Mucosa of descending colon (tissue), 3 donors: ENCODE results near the gene ZNF296. TPM values are rescaled to one million over a fixed set of nuclear protein-coding genes. Genes with fewer than 3 reads are reported as not detected.

Source experiments
- ATAC-seq: fragments of 200-7000 bp; cut with Tn5 transposase; one replicate; pipeline ENCODE4 v1.9.1; 2020; ENCODE audit warnings: mild to moderate bottlenecking, moderate library complexity
- DNase-seq, 3 donors: peaks; one replicate each; pipeline ENCODE4 v3.0.0-alpha.2; 2020
- H3K36me3 ChIP-seq: fragments of 200-600 bp; one replicate; pipeline ENCODE4 v1.8.0; 2021; ENCODE audit warnings: low read depth, mild to moderate bottlenecking
- H3K4me1 ChIP-seq: fragments of 200-600 bp; one replicate; pipeline ENCODE4 v1.8.0; 2021; ENCODE audit warnings: low read depth, mild to moderate bottlenecking
- H3K4me3 ChIP-seq: fragments of 200-600 bp; one replicate; pipeline ENCODE4 v1.8.0; 2021; ENCODE audit warnings: mild to moderate bottlenecking
- H3K9me3 ChIP-seq: fragments of 200-600 bp; one replicate; pipeline ENCODE4 v1.8.0; 2021; ENCODE audit warnings: mild to moderate bottlenecking
- CTCF ChIP-seq: fragments of 200-600 bp; IDR thresholded peaks from one replicate; pipeline ENCODE4 v1.8.0; 2022; ENCODE audit warnings: antibody characterized with exemption, mild to moderate bottlenecking
- intact Hi-C, 2 donors: fragments of 100-400 bp; cut with DNase I in 1 of 2; cut with micrococcal nuclease in 1 of 2; formaldehyde crosslinking; loops; one replicate each; pipeline versions ENCODE4 v1.11.0 to v1.11.1; 2022; cut with DNase I, micrococcal nuclease
- total RNA-seq, 3 donors: library from RNA; stranded (reverse); fragmentation: NEBNext Ultra II Directional in 2 of 3; extraction: Animal tissue kit (Norgen Biotek cat#: 25700) in 2 of 3; gene quantifications; one replicate each; pipeline versions ENCODE4 v1.2.1 to v1.2.4, GENCODE V29; 2021 to 2023
- donor health status: DM: no; HTN: no; CAD: no; lungs with moderate emphysema.
- donor health status: DM: no; HTN: no; CAD: no.
- donor health status: DM: no; HTN: yes; CAD: no.

The ZNF296 gene
- total RNA-seq, 3 donors from 2014 or later: 2.8 to 5.0 (median 4.9) TPM

- TF ChIP-seq CTCF: no peak
- DNase-seq (no peak), ATAC-seq (no peak)
- H3K36me3 ChIP-seq: no peaks in the 10 kb centered on the region
- no peaks in the 10 kb centered on the region for H3K9me3 ChIP-seq
- no peak overlapping the region for H3K4me3 ChIP-seq
- intact Hi-C loops: no loop called here
- no peaks in the 10 kb centered on the region for H3K4me1 ChIP-seq
These were observed 45.5 kb downstream of the ZNF296 start for GRCh38 chr19:45030825-45031224.

- intact Hi-C loops: no loop called here
- H3K36me3 ChIP-seq: no peaks in the 10 kb centered on the region
- ATAC-seq: no peak
These were observed 48.9 kb downstream of the ZNF296 start for GRCh38 chr19:45027371-45027770.

GRCh38 chr19:45025264-45025663 is 51.0 kb downstream of the ZNF296 start:
- intact Hi-C loops: no loop called here
- DNase-seq (no peak), ATAC-seq (no peak)
- Histone ChIP-seq H3K4me1 (no peaks in the 10 kb centered on the region), H3K36me3 (no peaks in the 10 kb centered on the region), H3K4me3 (no peak overlapping the region), H3K9me3 (no peaks in the 10 kb centered on the region)
- TF ChIP-seq CTCF: no peak

More at GRCh38 chr19:45027371-45027770, 48.9 kb downstream of the ZNF296 start:
- TF ChIP-seq CTCF: no peak
- no peaks in the 10 kb centered on the region for H3K4me1 ChIP-seq
- DNase-seq: no peak
- H3K9me3 ChIP-seq: no peaks in the 10 kb centered on the region
- no peak overlapping the region for H3K4me3 ChIP-seq

- intact Hi-C loops: no loop called here
- no peak overlapping the region for H3K4me3 ChIP-seq
- TF ChIP-seq CTCF: no peak
- DNase-seq (no peak), ATAC-seq (no peak)
- H3K9me3 ChIP-seq: no peaks in the 10 kb centered on the region
- no peaks in the 10 kb centered on the region for H3K4me1 ChIP-seq
- H3K36me3 ChIP-seq: no peaks in the 10 kb centered on the region
These were observed 53.2 kb downstream of the ZNF296 start for GRCh38 chr19:45023048-45023447.

GRCh38 chr19:45021971-45022370 is 54.3 kb downstream of the ZNF296 start:
- intact Hi-C loops: no loop called here
- no peak for ATAC-seq

More at GRCh38 chr19:45021971-45022370, 54.3 kb downstream of the ZNF296 start:
- Histone ChIP-seq H3K4me1 (no peaks in the 10 kb centered on the region), H3K9me3 (no peaks in the 10 kb centered on the region), H3K36me3 (no peaks in the 10 kb centered on the region), H3K4me3 (no peak overlapping the region)
- no peak for DNase-seq
- no peak for TF ChIP-seq CTCF

Other genes starting within 250 kb of the ZNF296 start
- 100 to 1,000 TPM in 1 of 3 donors, 10 to 100 TPM in 2; 65.3 to 109 (median 98.8) TPM for gene NECTIN2, start 230.2 kb downstream of the ZNF296 start, total RNA-seq
- gene TOMM40, start 185.2 kb downstream of the ZNF296 start, total RNA-seq: 10 to 100 TPM; 47.9 to 82.6 (median 53.5) TPM
- 10 to 100 TPM; 32.7 to 74.6 (median 46.2) TPM for gene APOE, start 170.7 kb downstream of the ZNF296 start, total RNA-seq
- 10 to 100 TPM in 1 of 3 donors, 1 to 10 TPM in 2; 3.6 to 12.7 (median 9.8) TPM for gene APOC1, start 161.9 kb downstream of the ZNF296 start, total RNA-seq
- gene APOC4, start 134.2 kb downstream of the ZNF296 start, total RNA-seq: not detected
- gene APOC2, start 130.4 kb downstream of the ZNF296 start, total RNA-seq: 1 to 10 TPM in 1 of 3 donors, under 1 TPM in 2; 0.80 to 1.6 (median 0.98) TPM
- 100 to 1,000 TPM in 2 of 3 donors, 10 to 100 TPM in 1; 98.3 to 125 (median 114) TPM for gene CLPTM1, start 121.1 kb downstream of the ZNF296 start, total RNA-seq
- gene RELB, start 75.0 kb downstream of the ZNF296 start, total RNA-seq: 10 to 100 TPM; 20.9 to 30.3 (median 21.1) TPM
- 100 to 1,000 TPM in 1 of 3 donors, 10 to 100 TPM in 2; 79.4 to 113 (median 93.2) TPM for gene CLASRP, start 37.4 kb downstream of the ZNF296 start, total RNA-seq
- gene GEMIN7, start 2.8 kb upstream of the ZNF296 start, total RNA-seq: 10 to 100 TPM; 14.4 to 22.6 (median 21.8) TPM
- gene PPP1R37, start 16.7 kb upstream of the ZNF296 start, total RNA-seq: 10 to 100 TPM; 27.2 to 33.6 (median 31.7) TPM
- not detected for gene NKPD1, start 84.5 kb upstream of the ZNF296 start, total RNA-seq
- 10 to 100 TPM; 29.0 to 45.1 (median 37.4) TPM for gene TRAPPC6A, start 101.8 kb upstream of the ZNF296 start, total RNA-seq
- 10 to 100 TPM in 2 of 3 donors, 1 to 10 TPM in 1; 9.8 to 12.3 (median 11.6) TPM for gene BLOC1S3, start 102.3 kb upstream of the ZNF296 start, total RNA-seq
- 1 to 10 TPM in 2 of 3 donors, under 1 TPM in 1; 0.70 to 1.4 (median 1.2) TPM for gene EXOC3L2, start 168.9 kb upstream of the ZNF296 start, total RNA-seq
- gene MARK4, start 174.8 kb upstream of the ZNF296 start, total RNA-seq: 10 to 100 TPM; 15.7 to 34.6 (median 17.0) TPM
- gene CKM, start 246.4 kb upstream of the ZNF296 start, total RNA-seq: 1 to 10 TPM; 1.1 to 2.0 (median 1.6) TPM